ENCODE data around the gene E2F8. TPM values are rescaled to one million over a fixed set of nuclear protein-coding genes. Genes with fewer than 3 reads are reported as not detected.

The E2F8 gene
- total RNA-seq, 1 experiment from 2014 or later: 18.4 TPM

GRCh38 chr11:19199771-19200170 lies 41.0 kb downstream of the E2F8 start:
- RAD21 ChIA-PET (ENCODE audit: low non-redundant PET in 1 of 2, low total read pairs in 2 of 2, uncharacterized antibody in 2 of 2, unreplicated experiment in 2 of 2): no interaction called here
- intact Hi-C loops (cut with micrococcal nuclease): no loop called here
- POLR2A ChIA-PET: no interaction called here
- peaks cover 3 to 5% of the 10 kb centered on the region in 2 experiments; a peak in 1 of 4 replicates for H3K4me1 ChIP-seq (ENCODE audit: control insufficient read depth in 1 of 2, insufficient read depth in 2 of 2, low read length in 2 of 2)
- no peak for ATAC-seq
- H2AFZ ChIP-seq (ENCODE audit: low read depth, low read length, poor library complexity, severe bottlenecking): no peak overlapping the region
- no peak overlapping the region for H3K9ac ChIP-seq (ENCODE audit: low read length)
- no peaks in the 10 kb centered on the region for H3K36me3 ChIP-seq (ENCODE audit: control insufficient read depth in 1 of 2, insufficient read depth in 2 of 2, low read length in 2 of 2)
- no peaks in the 10 kb centered on the region for H3K9me2 ChIP-seq (ENCODE audit: insufficient read depth)
- H3K4me3 ChIP-seq (replicated peaks in 1 of 2; ENCODE audit: low read depth in 1 of 2, low read length in 2 of 2): no peak overlapping the region
- CTCF ChIA-PET: no interaction called here
- no peaks in the 10 kb centered on the region for H4K20me1 ChIP-seq (ENCODE audit: insufficient read depth)
- BruUV-seq (replicated peaks): no TSS peak
- no peak for DNase-seq (ENCODE audit: low read depth, low spot score)
- no peaks in the 10 kb centered on the region for H3K79me2 ChIP-seq (ENCODE audit: insufficient read depth, low read length)
- peaks cover 6% of the 10 kb centered on the region; the same call in 1 of the 2 replicates for H3K27me3 ChIP-seq (ENCODE audit: insufficient read depth, low read length)
- H3K27ac ChIP-seq (ENCODE audit: low read depth, low read length): no peak overlapping the region
- TF ChIP-seq SRF (IDR thresholded peaks at IDR 0.05; ENCODE audit: low read depth) (no peak), ZNF274 (IDR thresholded peaks at IDR 0.05; ENCODE audit: low read depth, low read length) (no peak), REST (IDR thresholded peaks at IDR 0.05; ENCODE audit: low read depth) (no peak), ZBTB33 (IDR thresholded peaks at IDR 0.05; ENCODE audit: extremely low read depth, insufficient replicate concordance, low read length) (no peak), ATF3 (IDR thresholded peaks at IDR 0.05) (no peak), CBX3 (IDR thresholded peaks at IDR 0.05; ENCODE audit: low read depth) (no peak), FOSL1 (IDR thresholded peaks at IDR 0.05; ENCODE audit: low read depth) (no peak), EZH2 (IDR thresholded peaks at IDR 0.05) (no peak), MAX (IDR thresholded peaks at IDR 0.05) (no peak)
- H3K9me3 ChIP-seq (ENCODE audit: control insufficient read depth in 1 of 2, insufficient read depth in 1 of 2, low read depth in 1 of 2, low read length in 2 of 2): no peaks in the 10 kb centered on the region
- H3K4me2 ChIP-seq (ENCODE audit: low read length): no peak overlapping the region

All from HCT116 (cell line).